Gastroesophageal sphincter (tissue), 3 donors: ENCODE measurements around the gene PDZK1.

Experiments used
- CTCF ChIP-seq, 4 experiments: fragments of 200-600 bp in 2 of 4; fragments of 450-650 bp in 2 of 4; sonication (generic) in 1 of 4; IDR thresholded peaks; one replicate each; pipeline ENCODE4 v1.5.1; 2017 to 2019; ENCODE audit warnings: antibody characterized with exemption in 4 of 4, mild to moderate bottlenecking in 2 of 4, moderate library complexity in 2 of 4
- EP300 ChIP-seq: sonication (generic); formaldehyde crosslinking; IDR thresholded peaks from one replicate; pipeline ENCODE4 v1.6.1; 2017; ENCODE audit warnings: antibody characterized with exemption, mild to moderate bottlenecking
- POLR2A ChIP-seq, 2 donors: fragments of 450-650 bp; IDR thresholded peaks; one replicate each; pipeline ENCODE4 v1.6.1; 2017; ENCODE audit warnings: antibody characterized with exemption in 2 of 2, mild to moderate bottlenecking in 2 of 2, moderate library complexity in 1 of 2

GRCh38 chr1:145696630-145696960, 10.6 kb downstream of the PDZK1 start:
- TF ChIP-seq EP300 (no peak), POLR2A (IDR thresholded peaks at IDR 0.05) (no peak), CTCF (IDR thresholded peaks at IDR 0.05) (no peak)
